NCI-H510A treated with DMSO at 0.1 percent for 48 hours (cell line): Measurements from ENCODE around the gene CACNA1C.
A peak's percentile ranks its signal among the peaks of the same experiment; 100 is the strongest.
"Not testable (repeated sequence)": the region's sequence is repeated elsewhere in the genome, so short reads cannot be mapped to it uniquely, and the experiment has no call there.

Experiments
- DNase-seq: peaks from one replicate; lab custom pipeline; 2025; lab: John Stamatoyannopoulos, UW

The CACNA1C gene

GRCh38 chr12:2673966-2674810 is 621.4 kb downstream of the CACNA1C start:
- DNase-seq = no peak

- DNase-seq = no peak
Measured at GRCh38 chr12:2675776-2676175, 623.0 kb downstream of the CACNA1C start.

- DNase-seq = no peak
Measured at GRCh38 chr12:2677142-2677880, 624.5 kb downstream of the CACNA1C start.

GRCh38 chr12:2678426-2678825 is 625.6 kb downstream of the CACNA1C start:
- no peak for DNase-seq

- no peak for DNase-seq
Measured at GRCh38 chr12:2679068-2679815, 626.5 kb downstream of the CACNA1C start.

- DNase-seq = no peak
Measured at GRCh38 chr12:2679816-2680675, 627.3 kb downstream of the CACNA1C start.

- no peak for DNase-seq
Measured at GRCh38 chr12:2680676-2681039, 627.9 kb downstream of the CACNA1C start.

GRCh38 chr12:2681450-2682205 is 628.8 kb downstream of the CACNA1C start:
- DNase-seq = no peak

- peak; percentile 21 for DNase-seq
Measured at GRCh38 chr12:2682296-2683251, 629.8 kb downstream of the CACNA1C start.

- DNase-seq = no peak
Measured at GRCh38 chr12:2683283-2684025, 630.7 kb downstream of the CACNA1C start.

- DNase-seq = not testable (repeated sequence)
Measured at GRCh38 chr12:2684026-2684325, 631.2 kb downstream of the CACNA1C start.

GRCh38 chr12:2685620-2686279 is 633.0 kb downstream of the CACNA1C start:
- not testable (repeated sequence) for DNase-seq

GRCh38 chr12:2686280-2686646 is 633.5 kb downstream of the CACNA1C start:
- DNase-seq = no peak

GRCh38 chr12:2687058-2687457 is 634.3 kb downstream of the CACNA1C start:
- DNase-seq = no peak

- no peak for DNase-seq
Measured at GRCh38 chr12:2687726-2688125, 634.9 kb downstream of the CACNA1C start.

- DNase-seq = no peak
Measured at GRCh38 chr12:2688381-2688931, 635.7 kb downstream of the CACNA1C start.

GRCh38 chr12:2689393-2689792 is 636.6 kb downstream of the CACNA1C start:
- DNase-seq = no peak

- DNase-seq = no peak
Measured at GRCh38 chr12:2689879-2690278, 637.1 kb downstream of the CACNA1C start.
